Measurements from ENCODE around the gene CCDC3.

DNA sequence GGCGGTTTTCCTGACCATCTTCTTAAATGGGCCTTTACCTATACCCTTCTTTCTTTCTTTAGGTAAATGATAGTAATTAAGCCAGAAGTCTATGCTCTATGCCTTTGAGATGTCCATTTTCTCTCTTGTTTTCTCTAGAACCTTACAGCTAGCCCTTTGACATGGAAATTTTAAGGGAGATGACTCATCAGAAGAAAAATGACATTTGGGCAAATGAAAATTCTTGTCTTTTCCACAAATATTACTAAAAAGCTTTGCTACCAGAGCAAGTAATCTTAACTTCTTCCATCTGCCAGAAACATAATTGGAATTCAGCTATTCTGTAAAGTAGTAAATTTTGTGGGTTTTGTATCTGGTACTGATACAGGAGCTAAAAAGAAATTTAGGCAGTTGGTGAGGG is 59.5 kb downstream of the CCDC3 start:
- TF ChIP-seq, protein P1, sequence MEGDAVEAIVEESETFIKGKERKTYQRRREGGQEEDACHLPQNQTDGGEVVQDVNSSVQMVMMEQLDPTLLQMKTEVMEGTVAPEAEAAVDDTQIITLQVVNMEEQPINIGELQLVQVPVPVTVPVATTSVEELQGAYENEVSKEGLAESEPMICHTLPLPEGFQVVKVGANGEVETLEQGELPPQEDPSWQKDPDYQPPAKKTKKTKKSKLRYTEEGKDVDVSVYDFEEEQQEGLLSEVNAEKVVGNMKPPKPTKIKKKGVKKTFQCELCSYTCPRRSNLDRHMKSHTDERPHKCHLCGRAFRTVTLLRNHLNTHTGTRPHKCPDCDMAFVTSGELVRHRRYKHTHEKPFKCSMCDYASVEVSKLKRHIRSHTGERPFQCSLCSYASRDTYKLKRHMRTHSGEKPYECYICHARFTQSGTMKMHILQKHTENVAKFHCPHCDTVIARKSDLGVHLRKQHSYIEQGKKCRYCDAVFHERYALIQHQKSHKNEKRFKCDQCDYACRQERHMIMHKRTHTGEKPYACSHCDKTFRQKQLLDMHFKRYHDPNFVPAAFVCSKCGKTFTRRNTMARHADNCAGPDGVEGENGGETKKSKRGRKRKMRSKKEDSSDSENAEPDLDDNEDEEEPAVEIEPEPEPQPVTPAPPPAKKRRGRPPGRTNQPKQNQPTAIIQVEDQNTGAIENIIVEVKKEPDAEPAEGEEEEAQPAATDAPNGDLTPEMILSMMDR (IDR thresholded peaks at IDR 0.05; ENCODE audit: low read depth, low read length, poor library complexity, severe bottlenecking), result no peak
- TF ChIP-seq EZH2phosphoT487 (IDR thresholded peaks at IDR 0.05; ENCODE audit: borderline replicate concordance, low read length), result no peak

Data from DOHH2 (cell line).